HG02970 (cell line): Measurements from ENCODE around the gene RNF149.
"Not testable (repeated sequence)": the region's sequence is repeated elsewhere in the genome, so short reads cannot be mapped to it uniquely, and the experiment has no call there.

Source experiments
- ATAC-seq: cut with Tn5 transposase; IDR thresholded peaks from one replicate; pipeline ENCODE4 v1.9.1; 2021; ENCODE audit warnings: mild to moderate bottlenecking, moderate library complexity, moderate number of reproducible peaks; ENCODE audit not compliant: unreplicated experiment, low FRiP score

RNF149 gene

DNA sequence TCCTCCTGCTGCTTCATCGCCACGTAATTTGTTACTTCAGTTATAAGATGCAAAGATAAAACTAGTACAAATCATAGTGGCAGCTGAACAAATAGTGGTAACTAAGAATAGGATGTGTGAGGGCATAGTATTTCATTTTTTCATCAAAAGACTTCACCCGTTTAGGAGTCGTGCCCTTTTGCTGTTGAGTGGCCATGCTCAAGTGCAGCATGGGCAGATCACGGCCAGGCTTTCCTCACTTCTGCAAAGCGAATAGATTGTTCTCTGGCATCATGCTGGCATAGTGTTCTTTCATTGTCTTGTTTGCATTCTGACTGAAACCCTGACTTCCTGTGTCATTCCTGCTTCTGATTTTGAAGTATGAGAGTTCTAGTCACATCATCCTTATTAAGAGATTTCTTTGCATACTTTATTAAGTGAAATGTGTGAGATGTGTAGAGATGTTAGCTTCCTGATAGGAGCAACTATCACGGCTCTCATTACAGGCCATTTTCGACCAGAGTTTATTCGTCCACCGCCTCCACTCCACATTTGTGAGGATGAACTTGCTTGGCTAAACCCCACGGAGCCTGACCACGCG lies 44.1 kb downstream of the RNF149 start:
- ATAC-seq: no peak

DNA sequence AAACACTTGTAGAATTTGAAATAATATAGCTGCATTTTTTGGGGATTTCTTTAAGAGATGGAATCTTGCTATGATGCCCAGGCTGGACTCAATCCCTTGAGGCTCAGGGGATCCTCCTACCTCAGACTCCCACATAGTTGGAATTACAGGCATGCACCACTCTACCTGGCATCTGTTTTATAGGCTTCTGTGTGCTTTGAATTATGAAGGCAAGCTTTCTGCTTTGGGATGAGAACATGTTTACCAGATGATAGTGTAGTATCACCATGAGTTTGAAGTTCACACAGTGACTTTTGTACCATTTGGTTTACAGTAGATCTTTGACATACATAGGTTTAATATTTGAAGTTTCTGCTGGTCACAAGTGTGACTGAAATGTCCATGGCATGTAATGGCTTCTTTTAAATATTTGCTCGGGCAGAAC lies 45.1 kb downstream of the RNF149 start:
- ATAC-seq: no peak

DNA sequence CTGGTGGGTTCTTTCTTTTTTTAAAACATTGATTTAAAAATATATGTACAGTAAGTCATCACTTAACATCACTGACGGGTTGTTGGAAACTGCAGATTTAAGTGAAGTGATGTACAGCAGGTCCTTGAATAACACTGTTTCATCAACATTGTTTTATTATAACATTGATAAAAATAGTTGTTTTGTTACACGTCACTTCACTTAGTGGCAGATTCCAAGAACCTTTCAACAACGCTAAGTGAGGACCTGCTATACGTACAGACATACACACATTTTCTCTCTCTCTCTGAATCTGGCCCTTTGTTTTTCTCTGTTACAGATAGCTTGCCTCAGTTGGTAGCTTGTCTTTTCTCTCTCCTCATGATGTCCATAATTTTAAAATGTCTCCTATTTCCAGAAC lies 46.4 kb downstream of the RNF149 start:
- ATAC-seq: no peak

DNA sequence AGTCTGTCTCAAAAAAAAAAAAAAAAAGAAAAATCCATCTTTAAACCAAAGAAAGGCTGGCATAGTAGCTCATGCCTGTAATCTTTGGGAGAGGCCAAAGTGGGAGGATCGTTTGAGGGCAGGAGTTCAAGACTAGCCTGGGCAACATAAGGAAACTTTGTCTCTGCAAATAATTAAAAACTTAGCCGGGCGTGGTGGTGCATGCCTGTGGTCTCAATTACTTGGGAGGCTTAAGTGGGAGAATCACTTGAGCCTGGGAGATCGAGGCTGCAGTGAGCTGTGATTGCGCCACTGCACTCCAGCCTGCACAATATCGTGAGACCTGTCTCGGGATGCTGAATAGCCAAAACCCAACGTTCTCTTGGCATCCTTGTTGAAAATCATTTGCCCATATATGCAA lies 49.7 kb downstream of the RNF149 start:
- ATAC-seq: no peak

- ATAC-seq: no peak
Measured at GRCh38 chr2:101256316-101256715, 52.2 kb downstream of the RNF149 start.

DNA sequence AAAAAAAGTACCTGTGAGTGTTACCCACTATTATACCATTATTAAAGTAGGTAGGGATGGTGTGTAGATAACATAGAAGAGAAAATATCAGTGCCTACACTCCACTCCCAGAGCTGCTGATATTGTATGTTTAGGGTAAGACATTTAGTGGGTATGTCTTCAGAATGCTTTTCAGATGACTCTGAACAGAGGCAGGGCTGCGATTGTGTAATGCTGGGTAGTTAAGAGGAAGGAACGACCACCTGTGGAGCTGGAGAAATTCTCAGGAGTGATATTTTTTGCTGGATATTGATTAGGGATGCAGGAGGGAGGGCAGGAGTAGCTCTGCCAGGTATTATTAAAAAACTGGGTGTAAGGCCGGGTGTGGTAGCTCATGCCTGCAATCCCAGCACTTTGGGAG lies 53.0 kb downstream of the RNF149 start:
- no peak for ATAC-seq

DNA sequence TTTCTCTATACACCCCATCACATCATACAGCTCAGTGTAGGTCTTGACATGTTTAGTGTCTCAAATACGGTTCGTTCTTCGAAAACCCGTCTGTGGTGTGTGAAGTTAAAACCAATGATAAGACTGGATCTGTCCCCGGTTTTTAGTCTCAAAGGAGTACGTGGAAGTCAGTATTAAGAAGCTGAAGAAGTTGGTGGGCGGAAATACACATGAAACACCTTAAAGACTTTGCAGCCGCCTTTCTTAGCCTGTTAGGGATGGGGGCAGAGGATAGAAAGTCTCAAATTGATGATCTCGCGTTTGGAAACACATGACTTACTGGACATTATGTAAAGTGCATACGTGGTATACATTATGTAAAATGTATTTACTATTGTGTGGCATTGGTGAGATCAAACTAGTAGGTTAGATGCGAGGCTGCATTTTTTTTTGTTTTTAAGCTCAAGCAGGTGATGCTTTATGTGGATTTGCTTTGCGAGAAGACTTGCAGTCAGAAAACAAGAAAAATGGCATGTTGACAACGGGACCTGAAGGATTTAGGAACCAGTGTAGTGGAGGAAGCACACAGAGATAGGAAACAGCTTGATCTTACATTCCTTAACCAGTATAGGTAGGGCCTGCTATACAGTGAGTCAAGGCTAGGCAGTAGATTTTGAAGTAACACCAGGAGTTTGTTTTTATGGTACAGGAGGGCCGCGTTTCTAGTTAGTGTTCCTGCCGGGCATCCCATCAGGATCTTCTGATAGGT lies 54.6 kb downstream of the RNF149 start:
- ATAC-seq: no peak

- peak; percentile 46 for ATAC-seq
Measured at GRCh38 chr2:101253013-101253702, 55.3 kb downstream of the RNF149 start.

GRCh38 chr2:101252408-101253012 lies 56.0 kb downstream of the RNF149 start, which contains the start of gene CNOT11:
CNOT11 (plus strand) TSS chr2:101252886; CDS start chr2:101252965, 79 bp downstream.
- ATAC-seq: peak; percentile 83

DNA sequence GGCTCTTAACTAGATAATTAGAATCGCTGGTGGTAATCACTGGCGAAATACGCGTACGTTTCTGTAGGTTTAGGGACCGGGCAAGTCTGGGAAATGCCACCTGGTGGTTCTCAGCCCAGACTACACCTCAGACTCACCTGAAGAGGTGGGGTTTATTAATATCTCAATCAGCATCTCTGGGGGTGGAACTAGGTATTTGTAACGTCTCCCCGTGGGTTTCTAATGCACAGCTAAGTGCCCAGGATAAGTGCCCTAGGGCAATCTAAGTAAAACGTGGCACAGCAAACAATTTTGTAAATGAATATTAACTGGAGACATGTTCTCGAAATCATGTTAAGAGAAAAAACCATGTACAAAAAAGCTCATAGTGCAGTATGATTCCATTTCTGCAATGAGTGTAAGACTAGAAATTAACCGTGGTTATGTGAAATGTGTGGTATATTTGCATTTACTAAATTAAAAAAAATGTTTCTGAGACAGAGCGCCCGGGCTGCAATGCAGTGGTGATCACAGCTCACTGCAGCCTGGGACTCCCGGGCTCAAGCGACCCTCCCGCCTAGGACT lies 56.6 kb downstream of the RNF149 start:
- peak; percentile 37 for ATAC-seq

- ATAC-seq: not testable (repeated sequence)
Measured at GRCh38 chr2:101251246-101251781, 57.2 kb downstream of the RNF149 start.

- ATAC-seq: no peak
Measured at GRCh38 chr2:101249826-101250225, 58.7 kb downstream of the RNF149 start.

GRCh38 chr2:101248756-101249155 lies 59.7 kb downstream of the RNF149 start:
- ATAC-seq: not testable (repeated sequence)

- not testable (repeated sequence) for ATAC-seq
Measured at GRCh38 chr2:101245468-101245867, 63.0 kb downstream of the RNF149 start.

DNA sequence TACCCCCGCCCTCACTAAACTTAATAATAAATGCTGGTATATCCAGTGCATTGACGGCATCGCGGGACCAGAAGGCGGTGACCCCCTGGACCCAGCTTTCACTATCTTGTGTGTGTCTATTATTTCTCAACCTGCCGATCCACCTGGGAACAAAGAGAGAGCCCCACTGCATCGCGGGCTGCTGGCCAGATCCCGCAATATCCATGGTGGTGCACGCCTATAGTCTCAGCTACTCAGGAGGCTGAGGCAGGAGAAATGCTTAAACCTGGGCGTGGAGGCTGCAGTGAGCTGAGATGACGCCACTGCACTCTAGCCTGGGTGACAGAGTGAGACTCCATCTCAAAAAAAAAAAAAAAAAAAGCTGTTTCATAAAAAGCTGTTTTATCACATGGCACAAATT lies 63.6 kb downstream of the RNF149 start:
- ATAC-seq: not testable (repeated sequence)

GRCh38 chr2:101244373-101244772 lies 64.1 kb downstream of the RNF149 start:
- ATAC-seq: not testable (repeated sequence)

GRCh38 chr2:101241158-101241557 lies 67.3 kb downstream of the RNF149 start:
- no peak for ATAC-seq

DNA sequence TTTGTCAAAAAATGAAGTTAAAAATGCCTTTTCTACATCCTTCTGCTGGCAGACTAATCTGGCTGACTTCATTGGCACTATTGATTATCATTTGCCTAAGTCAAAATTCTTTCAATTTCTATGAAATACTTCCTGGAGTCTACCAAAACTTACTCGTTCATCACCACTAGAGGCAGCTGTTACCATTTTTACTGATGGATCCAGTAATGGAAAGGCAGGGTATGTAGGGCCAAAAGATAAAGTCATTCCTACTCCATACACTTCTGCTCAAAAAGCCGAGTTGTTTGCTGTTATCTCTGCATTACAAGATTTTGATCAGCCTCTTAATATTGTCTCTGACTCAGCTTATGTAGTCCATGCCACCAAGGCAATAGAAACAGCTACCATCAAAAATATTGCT lies 67.8 kb downstream of the RNF149 start:
- ATAC-seq: not testable (repeated sequence)

DNA sequence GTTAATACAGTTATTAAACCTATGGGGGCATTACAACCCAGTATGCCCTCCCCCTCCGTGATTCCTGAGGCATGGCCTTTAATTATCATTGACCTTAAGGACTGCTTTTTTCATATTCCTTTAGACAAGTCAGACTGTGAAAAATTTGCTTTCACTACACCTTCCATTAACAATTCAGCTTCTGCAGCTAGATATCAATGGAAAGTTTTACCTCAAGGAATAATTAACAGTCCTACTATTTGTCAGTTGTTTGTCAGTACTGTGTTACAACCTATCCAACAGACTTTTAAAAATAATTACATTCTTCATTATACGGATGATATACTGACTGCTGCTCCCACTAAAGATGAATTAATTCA lies 68.8 kb downstream of the RNF149 start:
- not testable (repeated sequence) for ATAC-seq

DNA sequence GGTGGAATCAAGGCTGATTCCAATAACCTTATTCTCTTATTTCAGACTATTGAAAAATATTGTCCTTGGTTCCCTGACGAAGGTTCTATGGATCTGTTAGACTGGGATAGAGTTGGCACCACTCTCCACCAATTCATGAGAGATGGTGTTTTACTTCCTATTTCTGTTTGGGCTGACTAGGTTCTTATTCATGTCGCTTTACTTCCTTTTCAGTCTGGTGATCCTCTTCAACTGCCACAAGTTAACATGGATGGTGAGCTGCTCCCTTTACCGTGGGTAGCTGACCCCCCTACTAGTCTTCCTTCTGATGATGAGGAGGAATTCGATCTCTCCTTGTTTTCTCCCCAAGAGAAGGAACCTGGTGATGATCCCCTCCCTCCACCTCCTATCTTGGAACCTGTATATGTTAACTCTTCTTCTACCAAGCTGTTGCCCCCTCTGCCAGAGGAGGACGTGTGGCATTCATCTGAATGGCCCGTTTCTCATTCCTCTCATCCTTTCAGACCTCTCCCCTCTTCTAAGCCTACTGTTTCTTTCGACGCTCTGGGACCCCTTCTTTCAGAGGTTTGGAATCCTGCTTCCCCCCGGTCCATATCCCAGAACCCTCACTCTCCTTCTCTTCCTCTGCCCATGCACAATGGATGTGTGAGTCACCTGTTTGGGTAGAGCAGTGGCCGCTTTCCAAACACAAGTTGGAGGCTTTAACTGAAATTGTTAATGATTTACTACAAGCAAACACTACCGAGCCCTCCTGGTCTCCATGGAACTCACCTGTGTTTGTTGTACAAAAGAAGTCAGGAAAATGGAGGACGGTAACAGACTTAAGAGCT lies 69.4 kb downstream of the RNF149 start:
- no peak for ATAC-seq
